Middle frontal gyrus (tissue), 1 donor: ENCODE results near the gene KIAA0513.

Experiments used
- DNase-seq: peaks from one replicate; pipeline ENCODE4 v3.0.0-alpha.2; 2015; ENCODE audit warnings: low spot score; ENCODE audit errors: extremely low spot score

The KIAA0513 gene

DNA sequence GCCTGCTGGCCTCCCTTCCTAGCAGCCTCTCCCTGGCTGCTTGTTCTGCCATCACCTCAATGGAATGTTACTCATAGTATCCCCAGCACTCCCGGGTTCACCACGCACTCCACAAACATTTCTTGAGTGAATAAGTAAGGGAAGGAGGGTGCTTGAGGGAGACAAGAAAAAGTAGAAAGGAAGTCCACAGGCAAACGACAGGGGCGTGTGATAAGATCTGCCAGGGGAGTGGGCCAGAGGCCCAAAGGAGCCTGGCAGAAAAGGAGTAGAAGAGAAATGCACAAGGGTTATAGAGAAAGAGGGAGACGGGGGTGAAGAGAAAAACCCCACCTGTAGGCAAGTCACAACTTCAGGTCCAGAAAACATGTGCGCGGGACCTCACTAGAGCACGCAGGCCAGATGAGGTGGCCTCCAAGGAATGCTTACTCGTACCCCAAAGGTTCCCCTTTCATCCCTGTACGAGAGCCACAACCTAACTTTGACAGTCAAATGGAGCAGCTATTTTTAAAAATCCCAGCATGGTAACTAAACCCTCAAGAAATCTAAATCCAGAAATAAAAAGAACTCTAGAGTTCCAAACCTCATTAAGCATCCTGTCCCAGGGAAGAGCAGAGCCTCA, 22.9 kb upstream of the KIAA0513 start:
- DNase-seq, result no peak

GRCh38 chr16:85005285-85006069, 22.1 kb upstream of the KIAA0513 start:
- DNase-seq, result no peak

- DNase-seq, result no peak
Observed at GRCh38 chr16:85006639-85007038, 21.0 kb upstream of the KIAA0513 start.

- no peak for DNase-seq
Observed at GRCh38 chr16:85007496-85008214, 19.9 kb upstream of the KIAA0513 start.

DNA sequence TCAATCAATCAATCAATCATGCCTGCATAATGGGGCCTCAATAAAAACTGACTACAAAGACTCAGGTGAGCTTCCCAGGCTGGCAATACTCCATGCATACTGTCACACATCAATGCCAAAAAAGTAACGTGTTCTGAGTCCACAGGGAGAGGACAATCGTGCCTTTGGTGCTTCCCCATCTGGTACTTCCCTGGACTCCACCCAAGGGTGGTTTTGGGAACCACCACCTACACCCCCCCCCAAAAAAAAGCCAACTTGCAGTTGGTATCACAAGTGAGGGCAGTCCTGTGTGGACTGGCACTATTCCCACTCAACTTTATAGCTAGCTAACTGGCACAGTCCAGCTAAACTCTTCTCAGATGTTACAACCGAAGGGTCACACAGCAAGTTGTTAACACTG, 19.3 kb upstream of the KIAA0513 start:
- DNase-seq, result no peak

DNA sequence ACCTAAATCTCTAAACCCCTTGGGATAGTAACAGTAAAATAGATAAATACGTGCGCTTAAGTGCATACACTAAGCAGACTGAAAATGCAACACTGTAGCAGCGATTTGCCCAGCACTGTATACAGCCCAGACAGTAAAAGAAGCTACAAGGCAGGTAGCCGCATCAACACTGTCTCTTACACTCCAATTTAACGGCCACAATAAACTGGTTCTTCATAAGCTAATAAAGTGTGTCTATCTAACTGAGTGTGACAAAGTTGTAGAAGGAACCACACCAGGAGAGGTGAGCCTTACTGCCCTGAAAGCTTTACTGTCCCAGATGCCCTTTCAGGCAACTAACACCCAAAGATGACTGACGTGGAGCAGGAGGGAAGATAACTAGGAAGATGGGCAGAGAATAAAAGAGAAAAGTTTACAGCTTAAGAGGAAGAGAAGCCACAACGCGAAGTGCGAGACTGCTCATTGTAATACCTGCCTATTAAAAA, 17.1 kb upstream of the KIAA0513 start:
- no peak for DNase-seq

DNA sequence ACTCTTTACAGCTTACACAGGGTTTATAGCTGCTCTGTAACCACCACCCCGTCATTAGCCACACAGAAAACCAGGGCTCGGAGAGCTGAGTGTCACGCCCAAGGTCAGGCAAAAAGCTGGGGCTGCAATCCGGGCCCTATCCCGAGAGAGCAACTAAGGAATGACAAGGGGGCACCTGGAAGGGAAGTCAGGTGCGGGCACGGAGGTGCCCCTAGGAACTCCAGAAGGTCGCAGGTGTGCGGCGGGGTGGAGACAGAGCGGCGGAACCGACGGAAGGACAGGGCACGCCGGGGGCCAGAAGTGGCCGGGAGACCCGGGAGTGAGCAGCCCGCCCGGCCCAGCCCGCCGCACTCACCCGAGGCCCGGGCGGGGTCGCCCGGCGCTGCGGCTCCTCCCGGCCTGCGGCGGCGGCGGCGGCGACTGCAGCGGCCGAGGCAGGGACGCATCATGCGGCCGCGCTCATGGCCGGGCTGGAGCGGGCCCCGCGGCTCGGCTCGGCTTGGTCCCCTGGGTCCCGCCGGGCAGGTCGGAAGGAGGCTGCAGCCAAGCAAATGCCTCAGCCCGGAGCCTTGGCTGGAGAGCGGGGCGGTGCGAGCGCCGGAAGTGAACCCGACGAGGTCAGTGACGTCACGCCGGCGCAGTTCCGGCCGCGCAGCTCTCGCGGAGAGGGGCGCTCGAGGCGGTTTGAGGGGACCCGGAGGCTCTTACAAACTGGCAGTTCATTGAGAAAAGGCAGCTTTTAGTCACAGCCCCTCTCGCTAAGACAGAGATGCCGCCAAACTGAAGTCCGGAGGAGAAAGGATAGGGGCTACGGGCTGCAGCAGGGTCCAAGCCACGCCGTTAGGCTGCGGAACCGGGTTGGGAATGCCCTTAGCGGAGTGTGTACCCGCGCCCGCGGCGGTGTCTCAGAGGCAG, 16.4 kb upstream of the KIAA0513 start, which contains the start of gene ZDHHC7:
TSS of gene ZDHHC7 (minus strand) at position 605 of the 915 bp plus-strand sequence. CDS start 20,917 bp downstream, outside the sequence.
- DNase-seq, result peak; percentile 90

DNA sequence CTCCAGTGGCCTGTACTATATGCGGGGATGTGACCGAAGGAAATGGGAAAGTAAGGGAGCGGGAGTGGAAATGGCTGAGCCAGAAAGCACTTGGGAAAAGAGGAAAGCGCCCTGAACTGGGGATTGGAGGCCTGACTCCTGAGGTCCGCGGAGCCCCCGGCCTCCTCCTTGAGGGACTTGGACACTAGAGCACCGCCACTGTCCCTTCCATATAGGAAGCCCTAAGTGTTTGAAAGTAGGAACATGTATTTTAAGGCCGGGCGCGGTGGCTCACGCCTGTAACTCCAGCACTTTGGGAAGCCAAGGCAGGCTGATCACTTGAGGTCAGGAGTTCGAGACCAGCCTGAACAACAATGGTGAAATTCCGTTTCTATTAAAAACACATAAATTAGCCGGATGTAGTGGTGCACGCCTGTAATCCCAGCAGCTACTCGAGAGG, 15.7 kb upstream of the KIAA0513 start:
- no peak for DNase-seq

DNA sequence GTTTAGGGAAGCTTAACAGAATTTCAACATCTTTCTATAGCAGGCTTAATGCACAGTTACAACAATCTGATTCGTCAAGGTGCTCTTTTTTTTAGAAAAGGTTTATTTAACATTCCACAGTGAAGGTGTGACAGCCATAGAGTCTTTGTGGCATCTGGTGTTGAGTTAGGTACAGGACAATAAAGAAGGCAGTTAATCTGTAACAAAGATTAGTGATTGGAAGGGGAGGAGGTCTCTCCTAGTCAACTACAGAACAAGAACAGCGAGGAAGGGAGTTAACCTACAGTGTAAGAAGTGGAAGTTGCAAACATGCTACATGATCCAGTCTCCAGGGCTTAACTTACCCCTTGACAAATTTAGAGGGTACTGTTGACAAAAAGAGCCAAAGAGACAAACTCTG, 13.3 kb upstream of the KIAA0513 start:
- no peak for DNase-seq

DNA sequence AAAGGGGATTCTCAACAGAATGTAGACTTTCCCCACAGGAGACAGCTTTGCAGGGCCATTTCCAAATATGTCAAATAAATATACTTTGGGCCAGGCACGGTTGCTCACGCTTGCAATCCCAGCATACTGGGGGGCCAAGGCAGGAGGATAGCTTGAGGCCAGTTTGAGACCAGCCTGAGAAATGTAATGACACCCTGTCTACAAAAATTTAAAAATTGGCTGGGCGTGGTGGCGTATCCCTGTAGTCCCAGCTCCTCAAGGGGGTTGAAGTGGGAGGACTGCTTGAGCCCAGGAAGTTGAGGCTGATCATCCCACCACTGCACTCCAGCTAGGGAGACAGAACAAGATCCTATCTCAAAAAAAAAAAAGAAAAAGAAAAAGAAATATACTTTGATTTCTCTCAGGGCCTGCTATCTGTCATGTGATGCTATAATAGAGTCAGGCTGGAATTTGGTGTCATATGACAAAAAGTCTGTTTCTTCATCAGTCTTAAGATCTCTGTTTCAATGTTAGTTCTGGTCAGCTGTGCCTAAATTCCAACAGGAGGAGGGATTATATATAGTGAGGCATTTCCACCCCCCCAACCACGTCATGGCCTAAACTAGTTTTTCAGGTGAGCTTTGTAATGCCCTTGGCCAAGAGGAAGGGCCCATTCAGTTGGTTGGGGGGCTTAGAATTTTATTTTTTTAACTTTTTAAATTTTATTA, 12.0 kb upstream of the KIAA0513 start:
- DNase-seq, result no peak

DNA sequence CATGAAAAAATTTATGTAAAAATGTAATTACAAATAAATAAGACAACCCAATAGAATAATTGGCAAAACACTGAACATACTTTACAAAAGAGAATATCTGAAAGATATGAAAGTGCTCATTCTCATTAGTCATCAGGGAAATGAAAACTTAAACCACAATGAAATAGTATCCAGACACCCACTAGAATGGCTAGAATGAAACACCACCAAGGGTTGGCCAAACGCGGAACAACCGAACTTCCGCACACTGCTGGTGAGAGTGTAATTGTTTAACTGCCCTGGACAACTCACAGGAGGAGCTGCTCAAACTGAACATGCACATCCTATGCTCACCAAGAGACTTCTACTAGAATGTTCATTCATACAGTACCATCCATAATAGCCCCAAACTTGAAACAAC, 10.4 kb upstream of the KIAA0513 start:
- no peak for DNase-seq

- no peak for DNase-seq
Observed at GRCh38 chr16:85017633-85018032, 10.0 kb upstream of the KIAA0513 start.

DNA sequence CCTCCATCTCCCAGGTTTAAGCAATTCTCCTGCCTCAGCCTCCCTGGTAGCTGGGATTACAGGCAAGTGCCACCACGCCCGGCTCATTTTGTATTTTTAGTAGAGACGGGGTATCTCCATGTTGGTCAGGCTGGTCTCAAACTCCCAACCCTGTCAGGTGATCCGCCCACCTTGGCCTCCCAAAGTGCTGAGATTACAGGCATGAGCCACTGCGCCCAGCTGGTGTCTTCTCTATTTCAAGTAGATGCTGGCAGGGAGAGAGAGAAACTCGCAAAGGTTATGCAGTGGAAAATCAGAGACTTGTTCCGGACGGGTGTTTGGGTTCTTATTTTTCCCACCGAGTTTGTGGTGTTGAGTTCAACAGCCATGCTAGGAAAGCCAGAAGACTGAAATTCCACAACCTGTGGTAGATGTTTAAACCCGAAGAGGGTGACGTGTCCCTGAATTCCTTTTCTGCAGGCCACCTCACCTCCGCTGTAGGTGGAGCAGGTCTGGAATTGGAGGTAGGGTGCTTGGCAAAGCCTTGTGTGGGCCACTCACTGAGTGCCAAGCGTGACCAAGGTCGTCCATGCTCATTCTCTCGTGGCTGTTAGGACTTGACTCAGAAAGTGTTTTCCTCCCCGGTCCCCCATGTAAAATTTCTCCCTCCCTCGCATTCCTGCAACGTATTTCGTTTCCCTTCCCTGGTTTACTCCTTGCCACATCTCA, 8.9 kb upstream of the KIAA0513 start:
- DNase-seq, result no peak

- DNase-seq, result no peak
Observed at GRCh38 chr16:85019659-85020245, 7.8 kb upstream of the KIAA0513 start.

DNA sequence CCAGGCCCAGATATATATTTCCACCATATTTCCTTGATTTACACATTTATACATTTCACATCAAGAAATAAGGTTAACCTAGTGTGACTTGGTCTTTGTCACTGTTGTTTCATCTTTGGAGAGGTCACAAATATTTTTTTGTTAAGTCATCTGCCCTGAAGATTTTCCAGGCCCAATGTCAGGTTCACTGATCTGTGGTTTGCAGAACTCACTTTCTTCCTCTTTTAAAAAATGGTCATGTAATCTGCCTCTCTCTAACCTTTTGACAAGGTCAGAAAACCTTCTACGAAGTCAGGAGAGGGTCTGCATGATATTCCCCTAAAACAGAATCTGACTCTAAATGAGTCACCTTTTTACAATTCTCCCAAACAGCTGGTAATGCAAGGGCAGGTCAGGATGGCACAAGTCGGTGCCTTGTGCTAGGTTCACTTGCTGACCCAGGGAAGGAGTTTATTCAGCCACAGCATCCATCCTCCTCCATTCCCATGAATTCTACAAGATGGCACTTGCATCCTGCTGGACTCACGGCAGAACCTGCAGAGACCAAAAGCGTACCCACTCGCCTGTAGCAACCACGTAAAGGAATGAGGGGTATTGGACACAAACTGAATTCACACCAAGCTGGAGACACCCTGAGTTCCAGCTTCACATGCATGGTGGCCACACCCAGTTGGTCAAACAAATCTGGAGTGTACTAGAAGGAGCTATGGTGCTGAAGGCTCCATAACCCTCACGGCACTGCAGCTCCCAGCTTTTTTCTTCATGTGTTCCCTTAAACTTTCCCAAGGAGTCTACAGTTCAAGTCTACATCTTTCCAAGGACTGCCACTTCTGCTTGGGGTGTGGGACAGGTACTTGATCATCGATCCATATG, 1.6 kb upstream of the KIAA0513 start:
- no peak for DNase-seq

DNA sequence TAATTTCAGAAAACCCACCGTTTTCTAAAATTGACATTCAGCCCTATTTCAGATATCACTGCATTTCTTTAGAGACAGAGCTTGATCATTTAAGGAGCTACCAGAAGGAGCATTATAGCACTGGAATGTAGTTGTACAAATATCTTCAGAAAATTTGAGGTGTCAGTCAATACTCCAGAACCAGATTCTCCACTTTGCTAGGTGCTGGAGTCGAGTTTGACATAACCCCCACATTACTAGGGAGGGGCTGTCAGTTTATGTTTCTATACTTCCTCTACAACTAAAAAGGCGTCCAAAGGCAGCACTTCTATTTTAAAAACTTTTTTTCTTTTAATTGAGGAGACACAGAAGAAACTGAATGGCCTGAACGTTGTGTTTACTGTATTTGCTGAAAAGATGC, 892 bp upstream of the KIAA0513 start:
- no peak for DNase-seq

GRCh38 chr16:85027958-85028684, 526 bp downstream of the KIAA0513 start:
- no peak for DNase-seq
